Measurements from ENCODE around the gene TOR2A. TPM values are rescaled to one million over a fixed set of nuclear protein-coding genes. Genes with fewer than 3 reads are reported as not detected.

TOR2A gene
- total RNA-seq, 2 donors from 2014 or later, result 15.7 to 16.7 TPM

GRCh38 chr9:127762111-127762676 lies 27.1 kb upstream of the TOR2A start:
- no peaks in the 10 kb centered on the region for H3K36me3 ChIP-seq (ENCODE audit: control insufficient read depth, insufficient read depth, low read length)
- H3K4me3 Mint-ChIP-seq, result no peak overlapping the region
- TF ChIP-seq CTCF (conservative IDR thresholded peaks at IDR 0.05), result no peak
- WGBS, 2 experiments (ENCODE audit: insufficient coverage in 1 of 2, insufficient read length in 1 of 2), result 72 to 83% methylated on average over 10 to 16 of the region's 16 CpGs
- no peaks in the 10 kb centered on the region for H3K9me3 Mint-ChIP-seq
- peaks cover 3% of the 10 kb centered on the region for H3K27me3 Mint-ChIP-seq (ENCODE audit: insufficient read depth)
- peaks cover 2% of the 10 kb centered on the region for H3K4me1 Mint-ChIP-seq
- H3K9ac ChIP-seq (ENCODE audit: extremely low read depth, low read length, poor library complexity, severe bottlenecking), result no peak overlapping the region
- H3K4me1 ChIP-seq (ENCODE audit: control insufficient read depth, insufficient read depth, low read length), result no peaks in the 10 kb centered on the region
- H3K27ac ChIP-seq (ENCODE audit: low read depth, low read length), result no peak overlapping the region
- no peak overlapping the region for H3K27ac Mint-ChIP-seq
- no peaks in the 10 kb centered on the region for H3K36me3 Mint-ChIP-seq (ENCODE audit: low read depth)
- H3K27me3 ChIP-seq (ENCODE audit: control insufficient read depth, insufficient read depth, low read length, poor library complexity, severe bottlenecking), result no peaks in the 10 kb centered on the region
- no peaks in the 10 kb centered on the region for H3K9me3 ChIP-seq (ENCODE audit: control insufficient read depth, low read length)
- no peak overlapping the region for H3K4me3 ChIP-seq (ENCODE audit: low read length)
- no peak for DNase-seq

GRCh38 chr9:127761491-127761956 lies 26.4 kb upstream of the TOR2A start:
- Mint-ChIP-seq H3K4me1 (peaks cover 2% of the 10 kb centered on the region), H3K4me3 (no peak overlapping the region), H3K27me3 (ENCODE audit: insufficient read depth) (peaks cover 9% of the 10 kb centered on the region), H3K27ac (no peak overlapping the region), H3K9me3 (no peaks in the 10 kb centered on the region), H3K36me3 (ENCODE audit: low read depth) (no peaks in the 10 kb centered on the region)
- H3K9ac ChIP-seq (ENCODE audit: extremely low read depth, low read length, poor library complexity, severe bottlenecking), result no peak overlapping the region
- H3K27me3 ChIP-seq (ENCODE audit: control insufficient read depth, insufficient read depth, low read length, poor library complexity, severe bottlenecking), result peaks cover 1% of the 10 kb centered on the region
- WGBS, 2 experiments (ENCODE audit: insufficient coverage in 1 of 2, insufficient read length in 1 of 2), result 70 to 71% methylated on average over 5 of the region's 5 CpGs
- no peak for TF ChIP-seq CTCF (conservative IDR thresholded peaks at IDR 0.05)
- H3K9me3 ChIP-seq (ENCODE audit: control insufficient read depth, low read length), result no peaks in the 10 kb centered on the region
- H3K27ac ChIP-seq (ENCODE audit: low read depth, low read length), result no peak overlapping the region
- H3K36me3 ChIP-seq (ENCODE audit: control insufficient read depth, insufficient read depth, low read length), result no peaks in the 10 kb centered on the region
- no peak overlapping the region for H3K4me3 ChIP-seq (ENCODE audit: low read length)
- DNase-seq, result peak; percentile 66
- H3K4me1 ChIP-seq (ENCODE audit: control insufficient read depth, insufficient read depth, low read length), result no peaks in the 10 kb centered on the region

- no peak overlapping the region for H3K4me3 ChIP-seq (ENCODE audit: low read length)
- H3K9me3 Mint-ChIP-seq, result no peaks in the 10 kb centered on the region
- no peaks in the 10 kb centered on the region for H3K4me1 ChIP-seq (ENCODE audit: control insufficient read depth, insufficient read depth, low read length)
- H3K27ac Mint-ChIP-seq, result no peak overlapping the region
- no peak overlapping the region for H3K27ac ChIP-seq (ENCODE audit: low read depth, low read length)
- 87 to 95% methylated on average over 4 to 5 of the region's 5 CpGs for WGBS, 2 experiments (ENCODE audit: insufficient coverage in 1 of 2, insufficient read length in 1 of 2)
- no peak overlapping the region for H3K9ac ChIP-seq (ENCODE audit: extremely low read depth, low read length, poor library complexity, severe bottlenecking)
- no peaks in the 10 kb centered on the region for H3K36me3 ChIP-seq (ENCODE audit: control insufficient read depth, insufficient read depth, low read length)
- no peak for DNase-seq
- H3K36me3 Mint-ChIP-seq (ENCODE audit: low read depth), result no peaks in the 10 kb centered on the region
- peaks cover 6% of the 10 kb centered on the region for H3K27me3 ChIP-seq (ENCODE audit: control insufficient read depth, insufficient read depth, low read length, poor library complexity, severe bottlenecking)
- no peak overlapping the region for H3K4me3 Mint-ChIP-seq
- no peaks in the 10 kb centered on the region for H3K9me3 ChIP-seq (ENCODE audit: control insufficient read depth, low read length)
- peaks cover 2% of the 10 kb centered on the region for H3K4me1 Mint-ChIP-seq
- TF ChIP-seq CTCF (conservative IDR thresholded peaks at IDR 0.05), result no peak
- H3K27me3 Mint-ChIP-seq (ENCODE audit: insufficient read depth), result peaks cover 12% of the 10 kb centered on the region
These were observed 26.0 kb upstream of the TOR2A start for GRCh38 chr9:127761061-127761460.
